ENCODE results near the gene SEC14L3. TPM values are rescaled to one million over a fixed set of nuclear protein-coding genes. Genes with fewer than 3 reads are reported as not detected.

Gene SEC14L3
- total and polyA plus RNA-seq, 2 of the 13 experiments (the other 11 are each of a cell fraction or from before 2014, with no cell fraction given) = not detected

DNA sequence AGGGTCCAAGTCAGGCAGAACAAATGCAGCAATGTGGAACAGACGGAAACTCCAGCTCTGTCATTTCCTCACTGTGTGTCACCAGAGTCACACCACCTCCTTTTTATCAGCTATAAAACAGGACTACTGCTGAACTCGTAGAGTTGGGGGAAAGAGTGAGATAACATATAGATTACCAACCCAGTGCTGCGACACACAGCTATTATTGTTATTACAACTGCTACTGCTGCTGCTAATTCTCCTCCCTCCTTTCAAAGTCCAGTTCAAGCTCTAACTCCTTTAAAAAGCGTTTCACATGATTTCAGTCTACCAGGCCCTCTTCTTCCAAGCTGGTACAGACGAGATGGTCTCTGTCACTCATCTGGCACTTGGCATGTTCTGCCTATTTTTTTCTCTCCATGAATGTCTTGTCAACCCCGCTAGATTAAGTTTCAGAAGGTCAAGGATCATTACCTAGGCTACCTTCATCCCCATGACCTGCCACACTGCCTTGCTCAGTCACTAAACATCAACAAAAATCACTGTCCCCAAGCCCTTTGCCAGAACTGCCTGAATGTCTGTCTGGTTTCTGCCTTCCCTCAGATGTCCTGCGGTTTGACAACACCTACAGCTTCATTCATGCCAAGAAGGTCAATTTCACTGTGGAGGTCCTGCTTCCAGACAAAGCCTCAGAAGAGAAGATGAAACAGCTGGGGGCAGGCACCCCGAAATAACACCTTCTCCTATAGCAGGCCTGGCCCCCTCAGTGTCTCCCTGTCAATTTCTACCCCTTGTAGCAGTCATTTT, 49.9 kb downstream of the SEC14L3 start (continued):
- TF ChIP-seq TBX2 (CRISPR knock-in tag; IDR thresholded peaks at IDR 0.05; ENCODE audit: borderline replicate concordance) = 0 out of 2 replicates have a peak, but pooled peaks have one; percentile 44
- TF ChIP-seq SMARCC2 (IDR thresholded peaks at IDR 0.05) = no peak
- no peak for TF ChIP-seq LCORL (IDR thresholded peaks at IDR 0.05)
- TF ChIP-seq LCORL (CRISPR knock-in tag; IDR thresholded peaks at IDR 0.05) = peak; percentile 51; the same call in 1 of the 2 replicates
- TF ChIP-seq MLLT10 (CRISPR knock-in tag; IDR thresholded peaks at IDR 0.05) = no peak
- TF ChIP-seq GZF1 (CRISPR knock-in tag; IDR thresholded peaks at IDR 0.05) = no peak
- no peak for TF ChIP-seq AKAP8 (CRISPR knock-in tag; IDR thresholded peaks at IDR 0.05)
- no peak for TF ChIP-seq ZNF550 (CRISPR knock-in tag; IDR thresholded peaks at IDR 0.05; ENCODE audit: borderline replicate concordance)
- no peak for TF ChIP-seq NONO (IDR thresholded peaks at IDR 0.05)
- TF ChIP-seq NONO (CRISPR knock-in tag; conservative IDR thresholded peaks at IDR 0.05) = no peak
- no peak for TF ChIP-seq ZNF839 (CRISPR knock-in tag; IDR thresholded peaks at IDR 0.05; ENCODE audit: borderline replicate concordance)
- no peak for TF ChIP-seq THYN1 (CRISPR knock-in tag; IDR thresholded peaks at IDR 0.05; ENCODE audit: borderline replicate concordance, low read depth)
- no peak for TF ChIP-seq KLF15 (CRISPR knock-in tag; IDR thresholded peaks at IDR 0.05; ENCODE audit: borderline replicate concordance)
- no peak for TF ChIP-seq ZMYM2 (CRISPR knock-in tag; IDR thresholded peaks at IDR 0.05)
- TF ChIP-seq SSRP1 (CRISPR knock-in tag; IDR thresholded peaks at IDR 0.05) = no peak
- no peak for TF ChIP-seq ZIK1 (CRISPR knock-in tag; IDR thresholded peaks at IDR 0.05; ENCODE audit: borderline replicate concordance, low read depth)
- TF ChIP-seq, protein P1, sequence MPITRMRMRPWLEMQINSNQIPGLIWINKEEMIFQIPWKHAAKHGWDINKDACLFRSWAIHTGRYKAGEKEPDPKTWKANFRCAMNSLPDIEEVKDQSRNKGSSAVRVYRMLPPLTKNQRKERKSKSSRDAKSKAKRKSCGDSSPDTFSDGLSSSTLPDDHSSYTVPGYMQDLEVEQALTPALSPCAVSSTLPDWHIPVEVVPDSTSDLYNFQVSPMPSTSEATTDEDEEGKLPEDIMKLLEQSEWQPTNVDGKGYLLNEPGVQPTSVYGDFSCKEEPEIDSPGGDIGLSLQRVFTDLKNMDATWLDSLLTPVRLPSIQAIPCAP (CRISPR knock-in tag; IDR thresholded peaks at IDR 0.05; ENCODE audit: low read depth) = no peak
- 0 out of 2 replicates have a peak, but pooled peaks have one; percentile 29 for TF ChIP-seq ZSCAN9 (CRISPR knock-in tag; IDR thresholded peaks at IDR 0.05; ENCODE audit: borderline replicate concordance)
- TF ChIP-seq, protein P2, sequence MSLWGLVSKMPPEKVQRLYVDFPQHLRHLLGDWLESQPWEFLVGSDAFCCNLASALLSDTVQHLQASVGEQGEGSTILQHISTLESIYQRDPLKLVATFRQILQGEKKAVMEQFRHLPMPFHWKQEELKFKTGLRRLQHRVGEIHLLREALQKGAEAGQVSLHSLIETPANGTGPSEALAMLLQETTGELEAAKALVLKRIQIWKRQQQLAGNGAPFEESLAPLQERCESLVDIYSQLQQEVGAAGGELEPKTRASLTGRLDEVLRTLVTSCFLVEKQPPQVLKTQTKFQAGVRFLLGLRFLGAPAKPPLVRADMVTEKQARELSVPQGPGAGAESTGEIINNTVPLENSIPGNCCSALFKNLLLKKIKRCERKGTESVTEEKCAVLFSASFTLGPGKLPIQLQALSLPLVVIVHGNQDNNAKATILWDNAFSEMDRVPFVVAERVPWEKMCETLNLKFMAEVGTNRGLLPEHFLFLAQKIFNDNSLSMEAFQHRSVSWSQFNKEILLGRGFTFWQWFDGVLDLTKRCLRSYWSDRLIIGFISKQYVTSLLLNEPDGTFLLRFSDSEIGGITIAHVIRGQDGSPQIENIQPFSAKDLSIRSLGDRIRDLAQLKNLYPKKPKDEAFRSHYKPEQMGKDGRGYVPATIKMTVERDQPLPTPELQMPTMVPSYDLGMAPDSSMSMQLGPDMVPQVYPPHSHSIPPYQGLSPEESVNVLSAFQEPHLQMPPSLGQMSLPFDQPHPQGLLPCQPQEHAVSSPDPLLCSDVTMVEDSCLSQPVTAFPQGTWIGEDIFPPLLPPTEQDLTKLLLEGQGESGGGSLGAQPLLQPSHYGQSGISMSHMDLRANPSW (CRISPR knock-in tag; IDR thresholded peaks at IDR 0.05; ENCODE audit: borderline replicate concordance) = no peak
- TF ChIP-seq, protein P3, sequence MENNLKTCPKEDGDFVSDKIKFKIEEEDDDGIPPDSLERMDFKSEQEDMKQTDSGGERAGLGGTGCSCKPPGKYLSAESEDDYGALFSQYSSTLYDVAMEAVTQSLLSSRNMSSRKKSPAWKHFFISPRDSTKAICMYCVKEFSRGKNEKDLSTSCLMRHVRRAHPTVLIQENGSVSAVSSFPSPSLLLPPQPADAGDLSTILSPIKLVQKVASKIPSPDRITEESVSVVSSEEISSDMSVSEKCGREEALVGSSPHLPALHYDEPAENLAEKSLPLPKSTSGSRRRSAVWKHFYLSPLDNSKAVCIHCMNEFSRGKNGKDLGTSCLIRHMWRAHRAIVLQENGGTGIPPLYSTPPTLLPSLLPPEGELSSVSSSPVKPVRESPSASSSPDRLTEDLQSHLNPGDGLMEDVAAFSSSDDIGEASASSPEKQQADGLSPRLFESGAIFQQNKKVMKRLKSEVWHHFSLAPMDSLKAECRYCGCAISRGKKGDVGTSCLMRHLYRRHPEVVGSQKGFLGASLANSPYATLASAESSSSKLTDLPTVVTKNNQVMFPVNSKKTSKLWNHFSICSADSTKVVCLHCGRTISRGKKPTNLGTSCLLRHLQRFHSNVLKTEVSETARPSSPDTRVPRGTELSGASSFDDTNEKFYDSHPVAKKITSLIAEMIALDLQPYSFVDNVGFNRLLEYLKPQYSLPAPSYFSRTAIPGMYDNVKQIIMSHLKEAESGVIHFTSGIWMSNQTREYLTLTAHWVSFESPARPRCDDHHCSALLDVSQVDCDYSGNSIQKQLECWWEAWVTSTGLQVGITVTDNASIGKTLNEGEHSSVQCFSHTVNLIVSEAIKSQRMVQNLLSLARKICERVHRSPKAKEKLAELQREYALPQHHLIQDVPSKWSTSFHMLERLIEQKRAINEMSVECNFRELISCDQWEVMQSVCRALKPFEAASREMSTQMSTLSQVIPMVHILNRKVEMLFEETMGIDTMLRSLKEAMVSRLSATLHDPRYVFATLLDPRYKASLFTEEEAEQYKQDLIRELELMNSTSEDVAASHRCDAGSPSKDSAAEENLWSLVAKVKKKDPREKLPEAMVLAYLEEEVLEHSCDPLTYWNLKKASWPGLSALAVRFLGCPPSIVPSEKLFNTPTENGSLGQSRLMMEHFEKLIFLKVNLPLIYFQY (CRISPR knock-in tag; IDR thresholded peaks at IDR 0.05; ENCODE audit: borderline replicate concordance) = no peak
- no peak for TF ChIP-seq KMT2B (CRISPR knock-in tag; IDR thresholded peaks at IDR 0.05)
- no peak for TF ChIP-seq NBN (conservative IDR thresholded peaks at IDR 0.05)
- no peak for TF ChIP-seq ZFYVE20 (CRISPR knock-in tag; IDR thresholded peaks at IDR 0.05; ENCODE audit: borderline replicate concordance, low read depth)
- no peak for TF ChIP-seq BHLHE40 (IDR thresholded peaks at IDR 0.05; ENCODE audit: low read length)
- TF ChIP-seq ATF7-NPFF (CRISPR knock-in tag; IDR thresholded peaks at IDR 0.05; ENCODE audit: low read depth) = no peak

Data from HepG2 (cell line).